ENCODE measurements around the gene PLCG1.

DNA sequence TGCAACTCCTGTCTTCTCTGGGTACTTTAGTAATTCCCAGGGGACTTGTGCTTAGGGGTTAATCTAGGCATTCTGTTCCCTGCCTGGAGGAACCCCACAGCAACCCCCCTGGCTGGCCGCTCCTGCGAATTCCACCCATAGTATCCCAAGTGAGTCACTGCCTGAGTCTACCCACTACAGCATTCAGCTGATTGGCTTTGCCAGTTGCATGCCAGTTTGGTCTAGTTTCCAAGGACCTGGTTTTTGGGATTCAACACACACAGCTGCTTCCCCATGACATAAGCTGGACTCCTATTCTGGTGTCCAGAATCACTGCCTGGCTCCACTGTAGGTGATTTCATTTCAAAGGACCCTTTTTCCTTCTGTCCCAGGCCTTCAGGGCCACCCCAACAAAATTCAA, 40.3 kb downstream of the PLCG1 start:
- TF ChIP-seq, protein P1, sequence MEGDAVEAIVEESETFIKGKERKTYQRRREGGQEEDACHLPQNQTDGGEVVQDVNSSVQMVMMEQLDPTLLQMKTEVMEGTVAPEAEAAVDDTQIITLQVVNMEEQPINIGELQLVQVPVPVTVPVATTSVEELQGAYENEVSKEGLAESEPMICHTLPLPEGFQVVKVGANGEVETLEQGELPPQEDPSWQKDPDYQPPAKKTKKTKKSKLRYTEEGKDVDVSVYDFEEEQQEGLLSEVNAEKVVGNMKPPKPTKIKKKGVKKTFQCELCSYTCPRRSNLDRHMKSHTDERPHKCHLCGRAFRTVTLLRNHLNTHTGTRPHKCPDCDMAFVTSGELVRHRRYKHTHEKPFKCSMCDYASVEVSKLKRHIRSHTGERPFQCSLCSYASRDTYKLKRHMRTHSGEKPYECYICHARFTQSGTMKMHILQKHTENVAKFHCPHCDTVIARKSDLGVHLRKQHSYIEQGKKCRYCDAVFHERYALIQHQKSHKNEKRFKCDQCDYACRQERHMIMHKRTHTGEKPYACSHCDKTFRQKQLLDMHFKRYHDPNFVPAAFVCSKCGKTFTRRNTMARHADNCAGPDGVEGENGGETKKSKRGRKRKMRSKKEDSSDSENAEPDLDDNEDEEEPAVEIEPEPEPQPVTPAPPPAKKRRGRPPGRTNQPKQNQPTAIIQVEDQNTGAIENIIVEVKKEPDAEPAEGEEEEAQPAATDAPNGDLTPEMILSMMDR (IDR thresholded peaks at IDR 0.05; ENCODE audit: insufficient read depth, low read length, poor library complexity, severe bottlenecking) = no peak
- no peak for TF ChIP-seq EZH2phosphoT487 (conservative IDR thresholded peaks at IDR 0.05; ENCODE audit: low read length)

Measured in SU-DHL-6 (cell line).